Measurements from ENCODE around the gene SUPT4H1.

- TF ChIP-seq CTCF (IDR thresholded peaks at IDR 0.05; ENCODE audit: low read depth, low read length) (no peak), EZH2phosphoT487 (IDR thresholded peaks at IDR 0.05; ENCODE audit: low read depth) (no peak)
These were observed 44.4 kb downstream of the SUPT4H1 start for GRCh38 chr17:58307468-58308172.

All from OCI-LY3 (cell line).